ENCODE data around the gene PTRHD1.

DNA sequence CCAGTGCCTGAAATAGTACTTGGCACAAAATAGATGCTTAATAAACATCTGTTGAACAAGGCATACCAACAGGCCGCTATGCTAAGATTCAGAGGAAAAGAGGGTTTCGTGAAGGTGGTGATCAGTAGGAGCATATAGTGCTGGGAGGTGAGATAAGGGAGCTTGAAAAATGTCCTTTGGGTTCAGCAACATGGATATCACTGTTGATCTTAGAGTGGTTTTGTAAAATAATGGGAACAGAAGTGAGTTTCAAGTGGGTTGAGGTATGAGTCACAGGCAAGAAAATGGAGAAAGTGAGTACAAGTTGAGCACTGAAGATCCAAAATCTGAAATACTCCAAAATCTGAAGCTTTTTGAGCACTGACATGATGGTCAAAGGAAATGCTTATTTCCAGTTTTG lies 4.5 kb upstream of the PTRHD1 start:
- no peak for TF ChIP-seq TAF1 (IDR thresholded peaks at IDR 0.05; ENCODE audit: borderline replicate concordance, low read depth, low read length)
- no peak for TF ChIP-seq POLR2A (IDR thresholded peaks at IDR 0.05; ENCODE audit: low read depth, low read length)
- TF ChIP-seq POLR2AphosphoS5 (IDR thresholded peaks at IDR 0.05; ENCODE audit: low read depth, low read length), result no peak
